T-cell (primary cell): ENCODE results near the gene S100PBP. TPM values are rescaled to one million over a fixed set of nuclear protein-coding genes. Genes with fewer than 3 reads are reported as not detected.

Source experiments
- ATAC-seq, 4 experiments: fragments of 200-7000 bp in 3 of 4; fragments of 150-1000 bp in 1 of 4; cut with Tn5 transposase; replicated peaks in 1 of 4; 1 replicate in 3 of 4; 2 replicates in 1 of 4; pipeline ENCODE4 v1.10.0; 2021; ENCODE audit warnings: moderate library complexity in 3 of 4, mild to moderate bottlenecking in 2 of 4, moderate number of reproducible peaks in 1 of 4
- CTCF ChIA-PET, 2 donors: fragments of 300-600 bp; sonication (Branson Sonifier 250); formaldehyde crosslinking; loops; one replicate each; lab custom pipeline; 2022; ENCODE audit warnings: antibody characterized with exemption in 2 of 2; lab: Charles Lee
- POLR2A ChIA-PET, 2 donors: fragments of 300-600 bp; sonication (Branson Sonifier 250); formaldehyde crosslinking; loops; one replicate each; lab custom pipeline; 2022; ENCODE audit warnings: antibody characterized with exemption in 2 of 2; lab: Charles Lee
- DNase-seq, 35 experiments: peaks; one replicate each; pipeline versions ENCODE4 v3.0.0 to v3.0.0-alpha.2; 2013 to 2023
- H3K27ac ChIP-seq: one replicate; pipeline ENCODE4 v1.5.1; 2013; ENCODE audit warnings: low read length
- H3K27me3 ChIP-seq, 2 experiments: replicated peaks in 1 of 2; 1 replicate in 1 of 2; 2 replicates in 1 of 2; pipeline versions ENCODE4 v1.6.1 to v1.7.0; 2013; ENCODE audit warnings: low read length in 1 of 2, mixed read lengths in 1 of 2; ENCODE audit not compliant: control insufficient read depth in 2 of 2, insufficient read depth in 2 of 2; ENCODE audit errors: extremely low read depth in 1 of 2
- H3K36me3 ChIP-seq, 2 donors: 1 replicate in 1 of 2; 2 replicates in 1 of 2; pipeline versions ENCODE4 v1.6.1 to v1.7.0; 2013; ENCODE audit warnings: low read length in 1 of 2; ENCODE audit not compliant: control insufficient read depth in 2 of 2, insufficient read depth in 1 of 2; ENCODE audit errors: extremely low read depth in 1 of 2
- H3K4me1 ChIP-seq, 2 experiments: 1 replicate in 1 of 2; 2 replicates in 1 of 2; pipeline versions ENCODE4 v1.6.1 to v1.7.0; 2013; ENCODE audit warnings: low read length in 2 of 2, mixed read lengths in 1 of 2; ENCODE audit not compliant: insufficient read depth in 2 of 2, control insufficient read depth in 1 of 2; ENCODE audit errors: extremely low read depth in 1 of 2
- H3K4me3 ChIP-seq, 2 donors: 1 replicate in 1 of 2; 2 replicates in 1 of 2; pipeline versions ENCODE4 v1.5.1 to v1.7.0; 2013; ENCODE audit warnings: mild to moderate bottlenecking in 2 of 2, low read length in 1 of 2, moderate library complexity in 1 of 2; ENCODE audit not compliant: control insufficient read depth in 1 of 2; ENCODE audit errors: extremely low read depth in 1 of 2
- H3K9me3 ChIP-seq: 2 replicates; pipeline ENCODE4 v1.7.0; 2013
- H3K27ac Mint-ChIP-seq, 2 donors: one replicate each; pipeline ENCODE4 v1.8.0; 2020 to 2021; ENCODE audit warnings: mild to moderate bottlenecking in 2 of 2, mixed read lengths in 2 of 2
- H3K27me3 Mint-ChIP-seq, 2 donors: one replicate each; pipeline ENCODE4 v1.8.0; 2021 to 2022; ENCODE audit warnings: mixed read lengths in 2 of 2
- H3K36me3 Mint-ChIP-seq: one replicate; pipeline ENCODE4 v1.8.0; 2021; ENCODE audit warnings: mixed read lengths
- H3K4me1 Mint-ChIP-seq, 3 donors: one replicate each; pipeline ENCODE4 v1.8.0; 2020 to 2022; ENCODE audit warnings: mixed read lengths in 3 of 3, mild to moderate bottlenecking in 1 of 3
- H3K4me3 Mint-ChIP-seq, 3 donors: one replicate each; pipeline ENCODE4 v1.8.0; 2020 to 2022; ENCODE audit warnings: mild to moderate bottlenecking in 3 of 3, mixed read lengths in 3 of 3, moderate library complexity in 3 of 3
- H3K9me3 Mint-ChIP-seq, 3 donors: one replicate each; pipeline ENCODE4 v1.8.0; 2020 to 2022; ENCODE audit warnings: mixed read lengths in 3 of 3
- WGBS: methylation state at CpG from one replicate; pipeline ENCODE4 v1.1.5; 2013; ENCODE audit warnings: missing lambda C conversion rate; ENCODE audit not compliant: insufficient coverage; 5-methylcytosine and 5-hydroxymethylcytosine counted together
- total RNA-seq, 35 experiments: library from RNA in 6 of 35; stranded (reverse) in 6 of 35; fragments of 120-200 nt in 1 of 35; gene quantifications; one replicate each; pipeline versions ENCODE4 v1.2.1 to v1.2.4 and lab custom pipeline; 2013 to 2026

The S100PBP gene
- total RNA-seq, 5 donors from 2014 or later (not counting 1 experiment from before 2014, with no cell fraction given) = 46.6 to 77.6 (median 63.6) TPM

- Histone ChIP-seq H3K27me3 (no peaks in the 10 kb centered on the region), H3K4me3 (no peak overlapping the region), H3K27ac (no peak overlapping the region), H3K36me3 (peaks cover 9 to 74% of the 10 kb centered on the region in 2 donors), H3K4me1 (no peaks in the 10 kb centered on the region), H3K9me3 (no peaks in the 10 kb centered on the region)
- H3K27ac Mint-ChIP-seq = peak overlapping the region; percentile 30 to 77
- CTCF ChIA-PET = no interaction called here
- no peaks in the 10 kb centered on the region for H3K9me3 Mint-ChIP-seq
- ATAC-seq (no peak), DNase-seq (no peak)
- WGBS = no CpG with 5 or more reads among the region's 6 CpGs
- peaks cover 63% of the 10 kb centered on the region for H3K36me3 Mint-ChIP-seq
- POLR2A ChIA-PET = no interaction called here
- peaks cover 19 to 34% (median 20%) of the 10 kb centered on the region in 3 donors for H3K4me1 Mint-ChIP-seq
- H3K4me3 Mint-ChIP-seq = no peak overlapping the region
- no peaks in the 10 kb centered on the region for H3K27me3 Mint-ChIP-seq
Observed at GRCh38 chr1:32830092-32830852, 12.8 kb downstream of the S100PBP start.

DNA sequence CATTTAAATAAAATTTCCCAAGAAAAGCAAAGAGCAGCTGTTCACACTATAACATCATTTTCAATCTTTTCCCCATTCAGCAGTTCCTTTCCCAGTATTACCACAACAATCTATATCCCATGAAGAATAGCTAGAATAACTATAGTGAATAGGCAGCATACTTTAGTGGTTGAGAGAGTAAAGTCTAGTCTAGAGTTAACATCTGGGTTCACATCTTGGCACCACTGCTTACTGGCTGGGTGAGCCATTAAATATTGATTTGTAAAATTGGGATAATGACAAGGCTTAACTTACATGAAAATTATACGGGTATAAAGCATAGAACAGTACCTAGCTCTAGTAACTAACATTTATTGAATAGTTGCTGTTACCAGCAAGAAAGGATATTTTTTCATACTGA is 14.4 kb downstream of the S100PBP start:
- no peaks in the 10 kb centered on the region for H3K9me3 ChIP-seq
- WGBS = no CpG with 5 or more reads among the region's 1 CpG
- no peak overlapping the region for H3K4me3 Mint-ChIP-seq
- ATAC-seq (no peak), DNase-seq (no peak)
- H3K4me3 ChIP-seq = no peak overlapping the region
- H3K27ac ChIP-seq = no peak overlapping the region
- no peaks in the 10 kb centered on the region for H3K27me3 ChIP-seq
- no peaks in the 10 kb centered on the region for H3K4me1 ChIP-seq
- CTCF ChIA-PET = no interaction called here
- peaks cover 58% of the 10 kb centered on the region for H3K36me3 Mint-ChIP-seq
- peaks cover 13 to 29% (median 16%) of the 10 kb centered on the region in 3 donors for H3K4me1 Mint-ChIP-seq
- H3K27me3 Mint-ChIP-seq = no peaks in the 10 kb centered on the region
- POLR2A ChIA-PET = interaction anchor here in 1 of 2 donors (0.6 kb wide), 1 partner anchor 10 kb away, joined by 5 read pairs; no protein-coding TSS in a partner anchor
- H3K27ac Mint-ChIP-seq = peak overlapping the region in 1 of 2 donors; percentile 27
- H3K9me3 Mint-ChIP-seq = no peaks in the 10 kb centered on the region
- peaks cover 9 to 64% of the 10 kb centered on the region in 2 donors for H3K36me3 ChIP-seq

- H3K27me3 ChIP-seq = no peaks in the 10 kb centered on the region
- Mint-ChIP-seq H3K4me3 (no peak overlapping the region), H3K27ac (no peak overlapping the region), H3K9me3 (no peaks in the 10 kb centered on the region), H3K36me3 (peaks cover 27% of the 10 kb centered on the region), H3K27me3 (no peaks in the 10 kb centered on the region), H3K4me1 (no peaks in the 10 kb centered on the region)
- CTCF ChIA-PET = no interaction called here
- WGBS = no CpG with 5 or more reads among the region's 2 CpGs
- H3K36me3 ChIP-seq = peaks cover 3 to 24% of the 10 kb centered on the region in 2 donors
- no peak overlapping the region for H3K4me3 ChIP-seq
- H3K4me1 ChIP-seq = no peaks in the 10 kb centered on the region
- H3K27ac ChIP-seq = no peak overlapping the region
- no peak for ATAC-seq
- DNase-seq = no peak
- no peaks in the 10 kb centered on the region for H3K9me3 ChIP-seq
- POLR2A ChIA-PET = interaction anchor here in 1 of 2 donors (0.6 kb wide), 1 partner anchor 113 kb away, joined by 3 read pairs; no protein-coding TSS in a partner anchor
Observed at GRCh38 chr1:32848354-32849063, 31.1 kb downstream of the S100PBP start.

DNA sequence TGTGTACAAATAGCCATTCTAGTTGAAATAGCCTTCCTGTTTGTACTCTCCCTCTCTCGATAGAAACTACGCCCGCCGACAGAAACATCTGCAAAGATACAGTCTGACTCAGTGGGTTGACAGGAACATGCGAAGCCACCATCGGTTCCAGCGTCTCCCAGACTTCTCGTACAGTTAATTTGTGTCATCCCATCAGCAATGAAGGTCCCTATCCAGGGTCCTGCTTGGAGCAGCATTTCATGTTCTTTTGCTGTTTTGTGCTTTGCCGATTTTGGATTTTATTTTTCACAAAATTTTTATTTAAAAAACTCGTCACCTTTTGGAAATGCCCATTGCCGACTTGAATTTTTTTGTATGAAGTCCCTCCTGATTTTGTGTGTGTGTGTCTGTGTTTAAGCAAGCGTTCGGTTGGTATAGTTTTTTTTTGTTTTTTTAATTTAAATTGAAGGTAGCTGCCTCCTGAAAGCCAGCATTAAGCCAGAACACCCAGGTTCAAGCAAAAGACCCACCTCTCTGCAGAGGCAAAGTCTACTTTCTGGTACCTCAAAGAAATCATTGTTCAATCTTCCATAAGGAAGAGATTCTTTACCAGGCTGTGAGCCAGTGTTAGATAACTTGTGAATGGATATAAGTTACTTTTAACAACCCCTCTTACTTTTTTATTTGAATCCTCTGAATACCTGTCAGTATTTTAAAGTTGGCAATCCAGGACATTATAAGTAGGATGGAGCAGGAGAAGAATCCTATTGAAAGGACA is 38.6 kb downstream of the S100PBP start:
- Mint-ChIP-seq H3K4me3 (no peak overlapping the region), H3K27ac (no peak overlapping the region), H3K27me3 (no peaks in the 10 kb centered on the region), H3K9me3 (no peaks in the 10 kb centered on the region), H3K4me1 (no peaks in the 10 kb centered on the region), H3K36me3 (peaks cover 54% of the 10 kb centered on the region)
- ChIA-PET CTCF (no interaction called here), POLR2A (no interaction called here)
- Histone ChIP-seq H3K4me3 (no peak overlapping the region), H3K4me1 (no peaks in the 10 kb centered on the region), H3K27ac (no peak overlapping the region), H3K27me3 (no peaks in the 10 kb centered on the region), H3K36me3 (peaks cover 2 to 65% of the 10 kb centered on the region in 2 donors), H3K9me3 (no peaks in the 10 kb centered on the region)
- WGBS = 97% methylated on average over 8 of the region's 13 CpGs
- ATAC-seq = no peak
- DNase-seq = no peak

- CTCF ChIA-PET = interaction anchor here in 1 of 2 donors (0.7 kb wide), 1 partner anchor 9 kb away, joined by 3 read pairs; no protein-coding TSS in a partner anchor
- peaks cover 6 to 68% of the 10 kb centered on the region in 2 donors for H3K36me3 ChIP-seq
- ATAC-seq = no peak
Observed at GRCh38 chr1:32858136-32858535, 40.7 kb downstream of the S100PBP start.

DNA sequence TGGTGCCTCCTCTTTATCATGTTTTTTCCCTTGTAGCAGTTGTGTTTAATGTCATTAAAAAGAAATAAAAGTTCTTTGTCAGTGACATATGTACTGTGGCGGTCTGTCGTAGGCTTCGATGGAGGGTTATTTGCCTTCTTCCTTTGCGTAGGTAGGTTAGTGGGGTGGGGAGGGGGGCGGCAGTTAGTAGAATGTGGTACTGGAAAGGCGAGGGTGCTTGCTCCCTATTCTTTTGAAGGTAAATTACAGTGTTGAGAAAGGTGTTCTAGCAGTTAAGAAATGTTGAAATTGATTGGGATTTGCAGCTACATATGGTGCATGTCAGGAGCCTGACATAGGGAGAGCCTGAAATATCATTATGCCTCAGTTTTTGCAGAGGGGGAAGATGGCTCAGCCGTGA is 41.3 kb downstream of the S100PBP start:
- Histone ChIP-seq H3K4me3 (no peak overlapping the region), H3K9me3 (no peaks in the 10 kb centered on the region), H3K27me3 (no peaks in the 10 kb centered on the region), H3K27ac (no peak overlapping the region), H3K36me3 (peaks cover 6 to 65% of the 10 kb centered on the region in 2 donors), H3K4me1 (no peaks in the 10 kb centered on the region)
- DNase-seq = no peak
- H3K9me3 Mint-ChIP-seq = no peaks in the 10 kb centered on the region
- no peak overlapping the region for H3K4me3 Mint-ChIP-seq
- no peaks in the 10 kb centered on the region for H3K4me1 Mint-ChIP-seq
- H3K27ac Mint-ChIP-seq = no peak overlapping the region
- H3K36me3 Mint-ChIP-seq = peaks cover 56% of the 10 kb centered on the region
- CTCF ChIA-PET = no interaction called here
- no peak for ATAC-seq
- 100% methylated on average over 5 of the region's 7 CpGs for WGBS
- POLR2A ChIA-PET = no interaction called here
- H3K27me3 Mint-ChIP-seq = no peaks in the 10 kb centered on the region

More at GRCh38 chr1:32858136-32858535, 40.7 kb downstream of the S100PBP start:
- Histone ChIP-seq H3K27me3 (no peaks in the 10 kb centered on the region), H3K27ac (no peak overlapping the region), H3K4me1 (no peaks in the 10 kb centered on the region), H3K4me3 (no peak overlapping the region), H3K9me3 (no peaks in the 10 kb centered on the region)
- POLR2A ChIA-PET = no interaction called here
- Mint-ChIP-seq H3K36me3 (peaks cover 62% of the 10 kb centered on the region), H3K4me3 (no peak overlapping the region), H3K9me3 (no peaks in the 10 kb centered on the region), H3K4me1 (no peaks in the 10 kb centered on the region), H3K27ac (no peak overlapping the region), H3K27me3 (no peaks in the 10 kb centered on the region)
- WGBS = 92% methylated on average over 2 of the region's 2 CpGs
- DNase-seq = no peak
